Endothelial cell (in vitro differentiated cells): Measurements from ENCODE around the gene FASN. TPM values are rescaled to one million over a fixed set of nuclear protein-coding genes. Genes with fewer than 3 reads are reported as not detected.
A peak's percentile ranks its signal among the peaks of the same experiment; 100 is the strongest.

Experiments
- DNase-seq: peaks from one replicate; pipeline ENCODE4 v3.0.0; 2021; ENCODE audit warnings: low spot score
- H3K27ac Mint-ChIP-seq: one replicate; pipeline ENCODE4 v1.8.0; 2021; ENCODE audit warnings: mixed read lengths, inconsistent platforms; ENCODE audit not compliant: unreplicated experiment
- H3K27me3 Mint-ChIP-seq: one replicate; pipeline ENCODE4 v1.8.0; 2021; ENCODE audit warnings: mild to moderate bottlenecking, moderate library complexity, mixed read lengths, inconsistent platforms; ENCODE audit not compliant: unreplicated experiment
- H3K36me3 Mint-ChIP-seq: one replicate; pipeline ENCODE4 v1.8.0; 2021; ENCODE audit warnings: mild to moderate bottlenecking, low read depth, mixed read lengths, inconsistent platforms; ENCODE audit not compliant: unreplicated experiment
- H3K4me1 Mint-ChIP-seq: one replicate; pipeline ENCODE4 v1.8.0; 2021; ENCODE audit warnings: mild to moderate bottlenecking, mixed read lengths, inconsistent platforms; ENCODE audit not compliant: unreplicated experiment
- H3K4me3 Mint-ChIP-seq: one replicate; pipeline ENCODE4 v1.8.0; 2021; ENCODE audit warnings: mild to moderate bottlenecking, mixed read lengths, inconsistent platforms; ENCODE audit not compliant: unreplicated experiment
- H3K9me3 Mint-ChIP-seq: one replicate; pipeline ENCODE4 v1.8.0; 2021; ENCODE audit warnings: mixed read lengths, inconsistent platforms; ENCODE audit not compliant: unreplicated experiment
- total RNA-seq: library from RNA; stranded (reverse); fragmentation: NEBNext Ultra II Directional; extraction: Animal tissue kit (Norgen Biotek cat#: 25700); gene quantifications from one replicate; pipeline ENCODE4 v1.2.1, GENCODE V29; 2021; ENCODE audit not compliant: unreplicated experiment
- TF ChIP-seq, protein P1 (sequence below): fragments of 200-600 bp; sonication (generic); IDR thresholded peaks from one replicate; pipeline ENCODE4 v1.5.0; 2021; ENCODE audit warnings: antibody characterized with exemption; ENCODE audit not compliant: unreplicated experiment

Gene FASN
- total RNA-seq, 1 donor from 2014 or later: 400 TPM

DNA sequence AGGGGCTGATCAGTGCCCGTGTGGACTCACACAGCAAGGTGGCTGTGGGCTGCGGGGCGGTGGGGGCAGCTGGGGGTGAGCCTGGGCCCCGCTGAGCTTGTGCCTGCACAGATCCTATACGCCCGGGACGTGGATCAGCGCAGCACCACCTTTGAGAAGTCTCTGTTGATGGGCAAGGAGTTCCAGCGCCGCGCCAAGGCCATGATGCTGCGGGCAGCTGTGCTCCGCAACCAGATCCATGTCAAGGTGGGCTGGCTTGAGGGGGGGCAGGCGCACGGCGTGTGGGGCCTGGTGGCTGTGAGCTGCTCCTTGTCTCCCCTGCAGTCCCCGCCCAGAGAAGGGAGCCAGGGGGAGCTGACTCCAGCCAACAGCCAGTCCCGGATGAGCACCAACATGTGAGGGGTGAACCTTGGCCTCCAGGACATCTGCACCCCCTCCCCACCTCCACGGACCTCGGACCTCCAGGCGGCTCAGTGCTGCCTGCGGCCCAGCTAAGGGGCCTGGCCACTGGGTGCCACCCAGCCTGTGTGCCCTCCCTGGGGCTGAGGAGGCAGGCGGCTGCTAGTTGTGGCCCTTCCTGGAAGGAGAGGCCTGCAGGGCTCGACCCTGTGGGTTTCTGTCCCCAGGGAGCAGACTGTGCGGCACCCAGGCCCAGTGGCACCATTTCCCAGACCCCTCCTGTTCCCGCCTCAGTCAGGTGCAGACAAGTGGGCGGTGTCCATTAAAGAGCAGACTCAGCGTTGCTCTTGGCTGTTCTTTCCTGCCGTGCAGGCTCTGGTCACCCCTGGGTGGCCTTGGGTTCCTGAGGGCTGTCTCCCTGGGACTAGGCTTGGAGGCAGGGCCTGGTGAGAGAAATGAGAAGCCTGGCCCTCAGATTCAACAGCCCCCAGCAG, 41.1 kb downstream of the FASN start:
- Mint-ChIP-seq H3K9me3 (no peaks in the 10 kb centered on the region), H3K27me3 (peaks cover 11% of the 10 kb centered on the region), H3K4me1 (no peaks in the 10 kb centered on the region), H3K4me3 (no peak overlapping the region), H3K36me3 (no peaks in the 10 kb centered on the region), H3K27ac (no peak overlapping the region)
- TF ChIP-seq, protein P1, sequence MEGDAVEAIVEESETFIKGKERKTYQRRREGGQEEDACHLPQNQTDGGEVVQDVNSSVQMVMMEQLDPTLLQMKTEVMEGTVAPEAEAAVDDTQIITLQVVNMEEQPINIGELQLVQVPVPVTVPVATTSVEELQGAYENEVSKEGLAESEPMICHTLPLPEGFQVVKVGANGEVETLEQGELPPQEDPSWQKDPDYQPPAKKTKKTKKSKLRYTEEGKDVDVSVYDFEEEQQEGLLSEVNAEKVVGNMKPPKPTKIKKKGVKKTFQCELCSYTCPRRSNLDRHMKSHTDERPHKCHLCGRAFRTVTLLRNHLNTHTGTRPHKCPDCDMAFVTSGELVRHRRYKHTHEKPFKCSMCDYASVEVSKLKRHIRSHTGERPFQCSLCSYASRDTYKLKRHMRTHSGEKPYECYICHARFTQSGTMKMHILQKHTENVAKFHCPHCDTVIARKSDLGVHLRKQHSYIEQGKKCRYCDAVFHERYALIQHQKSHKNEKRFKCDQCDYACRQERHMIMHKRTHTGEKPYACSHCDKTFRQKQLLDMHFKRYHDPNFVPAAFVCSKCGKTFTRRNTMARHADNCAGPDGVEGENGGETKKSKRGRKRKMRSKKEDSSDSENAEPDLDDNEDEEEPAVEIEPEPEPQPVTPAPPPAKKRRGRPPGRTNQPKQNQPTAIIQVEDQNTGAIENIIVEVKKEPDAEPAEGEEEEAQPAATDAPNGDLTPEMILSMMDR: no peak
- DNase-seq: no peak

DNA sequence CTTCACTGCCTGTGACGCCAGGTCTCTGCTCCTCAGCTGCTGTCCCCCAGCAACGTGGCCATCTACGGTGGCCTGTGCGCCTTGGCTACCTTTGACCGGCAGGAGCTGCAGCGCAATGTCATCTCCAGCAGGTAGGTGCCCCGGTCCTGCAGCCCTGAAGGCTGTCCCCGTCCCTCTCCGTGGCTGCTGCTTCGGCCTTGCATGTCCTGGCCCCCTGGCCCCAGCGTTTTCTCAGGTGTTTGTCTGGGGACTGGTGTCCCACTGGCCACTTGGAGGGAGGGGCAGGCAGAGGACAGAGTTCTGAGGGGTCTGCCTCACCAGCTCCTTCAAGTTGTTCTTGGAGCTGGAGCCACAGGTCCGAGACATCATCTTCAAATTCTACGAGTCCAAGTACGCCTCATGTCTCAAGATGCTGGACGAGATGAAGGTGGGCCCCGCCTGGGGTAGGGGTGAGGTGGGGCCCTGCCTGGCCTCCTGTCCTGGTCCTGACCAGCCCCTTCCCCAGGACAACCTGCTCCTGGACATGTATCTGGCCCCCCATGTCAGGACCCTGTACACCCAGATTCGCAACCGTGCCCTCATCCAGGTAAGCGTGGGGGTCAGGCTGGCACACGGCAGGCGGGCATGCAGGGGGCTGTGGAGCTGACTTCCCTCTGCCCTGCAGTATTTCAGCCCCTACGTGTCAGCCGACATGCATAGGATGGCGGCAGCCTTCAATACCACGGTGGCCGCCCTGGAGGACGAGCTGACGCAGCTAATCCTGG, 41.9 kb downstream of the FASN start:
- H3K4me1 Mint-ChIP-seq: no peaks in the 10 kb centered on the region
- TF ChIP-seq, protein P1: no peak
- no peaks in the 10 kb centered on the region for H3K9me3 Mint-ChIP-seq
- no peak for DNase-seq
- H3K27ac Mint-ChIP-seq: no peak overlapping the region
- no peaks in the 10 kb centered on the region for H3K36me3 Mint-ChIP-seq
- peaks cover 11% of the 10 kb centered on the region for H3K27me3 Mint-ChIP-seq
- no peak overlapping the region for H3K4me3 Mint-ChIP-seq

DNA sequence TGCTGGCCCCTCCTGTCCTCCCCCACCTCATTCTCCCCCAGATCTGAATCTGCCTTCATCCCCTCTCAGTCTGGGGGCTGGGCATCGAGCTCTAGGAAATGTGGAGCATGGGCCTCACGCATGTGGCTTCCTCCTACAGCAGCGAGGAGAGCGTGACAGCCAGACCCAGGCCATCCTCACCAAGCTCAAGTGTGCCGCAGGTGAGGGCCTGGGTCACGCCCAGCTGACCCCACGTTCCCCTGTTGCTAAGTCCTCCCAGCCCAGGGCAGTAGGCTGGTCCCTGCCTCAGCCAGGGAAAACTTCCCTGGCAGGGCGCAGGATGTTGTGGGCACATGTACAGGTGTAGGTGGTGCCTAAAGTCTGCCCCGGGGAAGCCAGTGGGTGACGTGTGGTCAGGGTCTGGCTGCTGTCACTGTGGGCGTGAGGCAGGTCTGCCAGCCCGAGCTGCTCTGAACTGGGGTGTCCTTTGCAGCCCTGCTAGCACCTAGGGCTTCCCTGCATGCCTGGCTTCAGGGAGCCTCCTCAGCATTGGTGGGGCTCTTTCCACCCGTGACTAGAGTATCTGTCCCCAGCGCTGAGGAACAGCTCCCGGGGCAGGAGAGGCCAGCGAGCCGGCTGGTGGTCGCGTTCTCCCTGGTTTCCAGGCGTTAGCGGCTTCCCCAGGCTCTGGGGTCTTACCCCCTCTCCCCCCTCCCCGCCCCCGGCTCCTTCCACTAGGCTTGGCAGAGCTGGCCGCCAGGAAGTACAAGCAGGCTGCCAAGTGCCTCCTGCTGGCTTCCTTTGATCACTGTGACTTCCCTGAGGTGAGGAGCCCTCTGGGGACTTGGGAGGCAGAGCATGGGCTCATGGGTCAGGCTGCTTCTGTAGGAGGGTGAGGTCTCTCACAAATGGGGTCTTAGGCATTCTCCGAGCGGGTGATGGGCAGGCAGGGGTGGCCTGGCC, 42.7 kb downstream of the FASN start:
- no peak for DNase-seq
- Mint-ChIP-seq H3K27me3 (peaks cover 13% of the 10 kb centered on the region), H3K9me3 (no peaks in the 10 kb centered on the region), H3K27ac (peak overlapping the region; percentile 13), H3K4me1 (no peaks in the 10 kb centered on the region), H3K36me3 (no peaks in the 10 kb centered on the region), H3K4me3 (no peak overlapping the region)
- TF ChIP-seq, protein P1: no peak

DNA sequence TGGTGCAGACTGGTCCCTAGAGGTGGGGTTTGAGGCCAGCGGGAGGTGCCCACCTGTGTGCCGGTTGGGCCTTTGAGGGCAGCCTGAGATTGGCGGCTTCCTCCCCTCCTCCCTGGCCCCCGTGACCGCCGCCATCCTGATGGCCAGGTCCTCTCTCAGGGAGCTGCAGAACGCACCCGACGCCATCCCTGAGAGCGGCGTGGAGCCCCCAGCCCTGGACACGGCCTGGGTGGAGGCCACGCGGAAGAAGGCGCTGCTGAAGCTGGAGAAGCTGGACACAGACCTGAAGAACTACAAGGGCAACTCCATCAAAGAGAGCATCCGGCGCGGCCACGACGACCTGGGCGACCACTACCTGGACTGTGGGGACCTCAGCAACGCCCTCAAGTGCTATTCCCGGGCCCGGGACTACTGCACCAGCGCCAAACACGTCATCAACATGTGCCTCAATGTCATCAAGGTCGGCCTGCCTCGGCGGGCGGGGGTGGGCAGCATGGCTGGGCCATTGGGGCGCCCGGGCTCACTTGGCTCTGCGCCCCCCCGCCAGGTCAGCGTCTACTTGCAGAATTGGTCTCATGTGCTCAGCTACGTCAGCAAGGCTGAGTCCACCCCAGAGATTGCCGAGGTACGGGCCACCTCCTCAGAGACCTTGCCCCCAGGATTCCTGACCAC, 43.5 kb downstream of the FASN start:
- no peak for DNase-seq
- peaks cover 11% of the 10 kb centered on the region for H3K27me3 Mint-ChIP-seq
- TF ChIP-seq, protein P1: no peak
- no peak overlapping the region for H3K27ac Mint-ChIP-seq
- H3K36me3 Mint-ChIP-seq: no peaks in the 10 kb centered on the region
- H3K4me1 Mint-ChIP-seq: no peaks in the 10 kb centered on the region
- H3K4me3 Mint-ChIP-seq: no peak overlapping the region
- no peaks in the 10 kb centered on the region for H3K9me3 Mint-ChIP-seq
